ENCODE measurements around the gene SMCO2. TPM values are rescaled to one million over a fixed set of nuclear protein-coding genes. Genes with fewer than 3 reads are reported as not detected.

The SMCO2 gene
- total RNA-seq, 1 experiment from 2014 or later, result 0.20 TPM

- Histone ChIP-seq H3K23me2 (ENCODE audit: insufficient read length, low read depth, low read length, poor library complexity, severe bottlenecking) (no peaks in the 10 kb centered on the region), H3K14ac (ENCODE audit: insufficient read depth, low read length) (no peak overlapping the region), H3K79me1 (ENCODE audit: insufficient read depth, low read depth, low read length, poor library complexity, severe bottlenecking) (no peaks in the 10 kb centered on the region), H3K9ac (ENCODE audit: extremely low read depth, insufficient read length, low read length) (no peak overlapping the region), H3K9me3 (ENCODE audit: control insufficient read depth, low read depth, low read length) (no peaks in the 10 kb centered on the region), H3K4me2 (ENCODE audit: insufficient read depth, insufficient read length, low read length) (no peak overlapping the region), H3K4ac (ENCODE audit: low read depth, low read length) (no peak overlapping the region), H3K79me2 (ENCODE audit: insufficient read depth, low read length) (no peaks in the 10 kb centered on the region), H3K56ac (ENCODE audit: insufficient read length, low read depth, low read length) (no peak overlapping the region), H2BK15ac (ENCODE audit: low read depth, low read length) (no peak overlapping the region), H3K27ac (ENCODE audit: insufficient read length, low read depth, low read length) (no peak overlapping the region), H3K27me3 (ENCODE audit: insufficient read depth, low read length) (no peaks in the 10 kb centered on the region), H3K23ac (ENCODE audit: insufficient read length, low read depth, low read length) (no peak overlapping the region), H4K8ac (replicated peaks; ENCODE audit: insufficient read length, low read depth, low read length) (no peak overlapping the region), H3K18ac (ENCODE audit: insufficient read length, low read depth, low read length) (no peak overlapping the region), H2BK120ac (ENCODE audit: low read depth, low read length, poor library complexity, severe bottlenecking) (no peak overlapping the region), H2AK5ac (ENCODE audit: insufficient read length, low read length) (no peak overlapping the region), H3K4me1 (ENCODE audit: insufficient read depth, low read length) (no peaks in the 10 kb centered on the region; the same call in 1 of the 2 replicates), H2AFZ (ENCODE audit: low read length) (no peak overlapping the region), H3T11ph (ENCODE audit: low read length) (no peak overlapping the region), H2BK12ac (ENCODE audit: insufficient read length, low read depth, low read length) (no peak overlapping the region), H4K20me1 (ENCODE audit: control insufficient read depth, insufficient read depth, insufficient read length) (no peaks in the 10 kb centered on the region), H4K5ac (ENCODE audit: insufficient read length, low read depth, low read length) (no peak overlapping the region), H2BK5ac (ENCODE audit: insufficient read length, low read length) (no peak overlapping the region), H4K91ac (ENCODE audit: insufficient read length, low read depth, low read length) (no peak overlapping the region), H2BK20ac (ENCODE audit: low read depth, low read length, poor library complexity, severe bottlenecking) (no peak overlapping the region)
- Mint-ChIP-seq H3K36me3 (ENCODE audit: insufficient read depth in 1 of 3, low read depth in 3 of 3) (peaks cover 7 to 27% (median 12%) of the 10 kb centered on the region in 3 experiments), H3K4me1 (peaks cover 17 to 29% of the 10 kb centered on the region in 2 experiments), H3K27ac (peak overlapping the region in 2 of 3 experiments; percentile 92 to 99; a peak in 5 of 7 replicates), H3K9me3 (peaks cover 16 to 18% of the 10 kb centered on the region in 2 experiments), H3K4me3 (no peak overlapping the region; a peak in 1 of 5 replicates), H3K27me3 (ENCODE audit: low read depth) (peaks cover 13% of the 10 kb centered on the region)
- DNase-seq, result no peak
- no peak for TF ChIP-seq CTCF (conservative IDR thresholded peaks at IDR 0.05)
- no CpG with 5 or more reads among the region's 1 CpG for WGBS (ENCODE audit: extremely low coverage, insufficient read length, low lambda C conversion rate)
These were observed 9.8 kb upstream of the SMCO2 start for GRCh38 chr12:27436768-27437167.
